OCI-LY7 (cell line): ENCODE data around the gene MLN. TPM values are rescaled to one million over a fixed set of nuclear protein-coding genes. Genes with fewer than 3 reads are reported as not detected.

ENCODE experiments used
- BruUV-seq: library from RNA; stranded (reverse); fragments of 400-500 nt; replicated peaks from 2 replicates; lab custom pipeline; 2021; lab: Mats Ljungman, UMichigan
- CTCF ChIA-PET: fragments of 300-600 bp; sonication (Branson Sonifier 250); formaldehyde crosslinking; loops from one replicate; lab custom pipeline; 2022; ENCODE audit warnings: antibody characterized with exemption; ENCODE audit not compliant: unreplicated experiment; lab: Charles Lee
- POLR2A ChIA-PET: fragments of 300-600 bp; sonication (Branson Sonifier 250); formaldehyde crosslinking; loops from one replicate; lab custom pipeline; 2022; ENCODE audit warnings: antibody characterized with exemption; lab: Charles Lee
- DNase-seq: peaks from one replicate; pipeline ENCODE4 v3.0.0-alpha.2; 2015; ENCODE audit warnings: low spot score
- H2AFZ ChIP-seq: fragments of 200-600 bp; sonication (generic), shearing (Covaris generic); 2 replicates; pipeline ENCODE4 v1.6.1; 2014; ENCODE audit warnings: mild to moderate bottlenecking, antibody characterized with exemption, low read length, moderate library complexity
- H3K27ac ChIP-seq: fragments of 200-600 bp; sonication (generic); 2 replicates; pipeline ENCODE4 v1.5.1; 2014; ENCODE audit warnings: mixed run types, low read depth, mild to moderate bottlenecking, moderate library complexity, low read length, inconsistent platforms; ENCODE audit not compliant: poor library complexity, severe bottlenecking
- H3K36me3 ChIP-seq: fragments of 200-600 bp; sonication (generic); 2 replicates; pipeline ENCODE4 v1.6.1; 2014; ENCODE audit warnings: mild to moderate bottlenecking, antibody characterized with exemption, low read length, moderate library complexity, mixed read lengths; ENCODE audit not compliant: insufficient read depth
- H3K4me1 ChIP-seq: fragments of 200-600 bp; sonication (generic); 2 replicates; pipeline ENCODE4 v1.5.1; 2014; ENCODE audit warnings: mild to moderate bottlenecking, low read length; ENCODE audit not compliant: insufficient read depth, poor library complexity, severe bottlenecking
- H3K4me2 ChIP-seq: fragments of 200-600 bp; sonication (generic); 2 replicates; pipeline ENCODE4 v1.6.1; 2014; ENCODE audit warnings: mild to moderate bottlenecking, low read length
- H3K4me3 ChIP-seq: fragments of 200-600 bp; sonication (generic); 2 replicates; pipeline ENCODE4 v1.5.1; 2014; ENCODE audit warnings: mild to moderate bottlenecking, low read depth, low read length; ENCODE audit not compliant: poor library complexity, severe bottlenecking
- H3K79me2 ChIP-seq: fragments of 200-600 bp; sonication (generic); 2 replicates; pipeline ENCODE4 v1.6.1; 2016; ENCODE audit warnings: low read depth, mild to moderate bottlenecking, low read length, moderate library complexity, mixed read lengths; ENCODE audit not compliant: insufficient read depth
- H3K9me2 ChIP-seq: fragments of 200-600 bp; sonication (generic); 2 replicates; pipeline ENCODE4 v1.6.1; 2016; ENCODE audit warnings: mild to moderate bottlenecking, low read length, mixed read lengths; ENCODE audit not compliant: insufficient read depth
- H3K9me3 ChIP-seq: fragments of 200-600 bp; sonication (generic); 2 replicates; pipeline ENCODE4 v1.6.1; 2014; ENCODE audit warnings: mild to moderate bottlenecking, mixed run types, low read length, mixed read lengths
- H4K20me1 ChIP-seq: fragments of 200-600 bp; sonication (generic); 2 replicates; pipeline ENCODE4 v1.6.1; 2014; ENCODE audit warnings: mild to moderate bottlenecking, antibody characterized with exemption, low read length, moderate library complexity, mixed read lengths; ENCODE audit not compliant: insufficient read depth
- CTCF ChIP-seq: fragments of 200-600 bp; sonication (generic); conservative IDR thresholded peaks from 2 replicates; pipeline ENCODE4 v1.5.1; 2014; ENCODE audit warnings: mild to moderate bottlenecking, antibody characterized with exemption, low read length, moderate library complexity, mixed read lengths
- EZH2phosphoT487 ChIP-seq: fragments of 200-600 bp; sonication (generic); IDR thresholded peaks from 2 replicates; pipeline ENCODE4 v1.6.1; 2018; ENCODE audit warnings: low read depth, borderline replicate concordance, mild to moderate bottlenecking, mixed run types, antibody characterized with exemption, low read length, moderate library complexity, mixed read lengths
- intact Hi-C: fragments of 100-400 bp; cut with micrococcal nuclease; formaldehyde crosslinking; loops from one replicate; pipeline ENCODE4 v1.10.0; 2022; ENCODE audit not compliant: unreplicated experiment
- total RNA-seq, 2 experiments: library from RNA; depleted of rRNA in 1 of 2; stranded (reverse); fragments of >200 nt in 1 of 2; shearing (Covaris generic) in 1 of 2; gene quantifications; 2 replicates each; pipeline ENCODE4 v1.2.3, GENCODE V29; 2014 to 2022

MLN gene
- total RNA-seq, 2 experiments from 2014 or later, result not detected

- Histone ChIP-seq H3K27ac (no peak overlapping the region), H4K20me1 (no peaks in the 10 kb centered on the region), H3K4me1 (no peaks in the 10 kb centered on the region), H3K36me3 (no peaks in the 10 kb centered on the region), H2AFZ (no peak overlapping the region), H3K9me2 (no peaks in the 10 kb centered on the region), H3K9me3 (no peaks in the 10 kb centered on the region), H3K79me2 (no peaks in the 10 kb centered on the region), H3K4me3 (no peak overlapping the region), H3K4me2 (no peak overlapping the region)
- BruUV-seq, result no TSS peak
- intact Hi-C loops, result loop anchor here (1.0 to 10.0 kb wide), 2 partner anchors 17 to 410 kb away; no protein-coding TSS in a partner anchor
- TF ChIP-seq CTCF, result no peak
- no peak for TF ChIP-seq EZH2phosphoT487
- CTCF ChIA-PET, result no interaction called here
- no peak for DNase-seq
- POLR2A ChIA-PET, result no interaction called here
Observed at GRCh38 chr6:33744895-33745546, 58.8 kb downstream of the MLN start.

Other genes with a start within 250 kb of the MLN start
- gene BAK1, start 223.7 kb downstream of the MLN start, total RNA-seq (2014; rRNA removed; shearing (Covaris generic)), result 10.6 and 13.9 TPM in 2 replicates
- 29.9 and 33.8 TPM in 2 replicates for gene BAK1, start 223.7 kb downstream of the MLN start, total RNA-seq (2022)
- 47.8 and 56.6 TPM in 2 replicates for gene ITPR3, start 182.7 kb downstream of the MLN start, total RNA-seq (2014; rRNA removed; shearing (Covaris generic))
- gene ITPR3, start 182.7 kb downstream of the MLN start, total RNA-seq (2022), result 83.5 and 88.6 TPM in 2 replicates
- gene UQCC2, start 92.3 kb downstream of the MLN start, total RNA-seq (2014; rRNA removed; shearing (Covaris generic)), result 64.9 and 82.1 TPM in 2 replicates
- 85.3 and 88.2 TPM in 2 replicates for gene UQCC2, start 92.3 kb downstream of the MLN start, total RNA-seq (2022)
- not detected in 2 replicates for gene IP6K3, start 57.1 kb downstream of the MLN start, total RNA-seq (2014; rRNA removed; shearing (Covaris generic))
- gene IP6K3, start 57.1 kb downstream of the MLN start, total RNA-seq (2022), result not detected in 2 replicates
- 59.2 and 62.2 TPM in 2 replicates for gene LEMD2, start 14.9 kb downstream of the MLN start, total RNA-seq (2014; rRNA removed; shearing (Covaris generic))
- 66.9 and 77.8 TPM in 2 replicates for gene LEMD2, start 14.9 kb downstream of the MLN start, total RNA-seq (2022)